Prostate gland (tissue), 2 donors: Measurements from ENCODE around the gene HBD. TPM values are rescaled to one million over a fixed set of nuclear protein-coding genes. Genes with fewer than 3 reads are reported as not detected.

Experiments
- DNase-seq: peaks from one replicate; pipeline ENCODE4 v3.0.0-alpha.2; 2019; ENCODE audit warnings: low spot score
- H3K27ac ChIP-seq, 2 donors: fragments of 200-600 bp; sonication (generic); 2 replicates each; pipeline ENCODE4 v1.5.1; 2017 to 2019
- H3K27me3 ChIP-seq: fragments of 200-600 bp; sonication (generic); replicated peaks from 2 replicates; pipeline ENCODE4 v1.5.1; 2019; ENCODE audit not compliant: insufficient read depth
- H3K36me3 ChIP-seq, 2 donors: fragments of 200-600 bp; sonication (generic); 1 replicate in 1 of 2; 2 replicates in 1 of 2; pipeline versions ENCODE4 v1.5.1 to v1.8.1; 2017 to 2019
- H3K4me1 ChIP-seq: fragments of 200-600 bp; sonication (generic); replicated peaks from 2 replicates; pipeline ENCODE4 v1.5.1; 2019
- H3K4me3 ChIP-seq, 2 donors: fragments of 200-600 bp; sonication (generic); 2 replicates each; pipeline ENCODE4 v1.5.1; 2017 to 2019
- H3K9me3 ChIP-seq: fragments of 200-600 bp; sonication (generic); 2 replicates; pipeline ENCODE4 v1.5.1; 2017
- CTCF ChIP-seq, 4 experiments: fragments of 200-600 bp in 2 of 4; fragments of 450-650 bp in 2 of 4; sonication (generic) in 2 of 4; IDR thresholded peaks; 1 replicate in 3 of 4; 2 replicates in 1 of 4; pipeline ENCODE4 v1.5.1; 2016 to 2019; ENCODE audit warnings: antibody characterized with exemption in 4 of 4, mild to moderate bottlenecking in 2 of 4, moderate library complexity in 2 of 4
- POLR2A ChIP-seq: fragments of 450-650 bp; IDR thresholded peaks from one replicate; pipeline ENCODE4 v1.6.1; 2016; ENCODE audit warnings: antibody characterized with exemption, mild to moderate bottlenecking
- POLR2AphosphoS5 ChIP-seq: sonication (generic); formaldehyde crosslinking; IDR thresholded peaks from one replicate; pipeline ENCODE4 v1.6.1; 2017; ENCODE audit warnings: antibody characterized with exemption
- WGBS: methylation state at CpG from one replicate; pipeline ENCODE4 v1.1.5; 2018; 5-methylcytosine and 5-hydroxymethylcytosine counted together
- intact Hi-C: fragments of 100-400 bp; cut with DNase I; formaldehyde crosslinking; loops from one replicate; pipeline ENCODE4 v1.14.2; 2022
- total RNA-seq, 2 donors: library from RNA; depleted of rRNA; stranded (reverse); fragments of >200 nt; gene quantifications; one replicate each; pipeline ENCODE4 v1.1.0, GENCODE V29; 2016

HBD gene
- total RNA-seq: not detected

DNA sequence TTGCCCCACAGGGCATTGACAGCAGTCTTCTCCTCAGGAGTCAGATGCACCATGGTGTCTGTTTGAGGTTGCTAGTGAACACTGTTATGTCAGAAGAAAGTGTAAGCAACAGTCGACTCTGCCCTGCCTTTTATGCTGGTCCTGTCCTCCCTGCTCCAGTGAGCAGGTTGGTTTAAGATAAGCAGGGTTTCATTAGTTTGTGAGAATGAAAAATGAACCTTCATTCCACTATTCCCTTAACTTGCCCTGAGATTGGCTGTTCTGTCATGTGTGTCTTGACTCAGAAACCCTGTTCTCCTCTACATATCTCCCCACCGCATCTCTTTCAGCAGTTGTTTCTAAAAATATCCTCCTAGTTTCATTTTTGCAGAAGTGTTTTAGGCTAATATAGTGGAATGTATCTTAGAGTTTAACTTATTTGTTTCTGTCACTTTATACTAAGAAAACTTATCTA lies at the start of gene HBD:
TSS of gene HBD (minus strand) at position 103 of the 454 bp plus-strand sequence. CDS start at position 53, 50 bp downstream.
- no peaks in the 10 kb centered on the region for H3K27me3 ChIP-seq
- intact Hi-C loops: no loop called here
- no peaks in the 10 kb centered on the region for H3K9me3 ChIP-seq
- DNase-seq: no peak
- H3K4me3 ChIP-seq: no peak within 1 kb of the TSS
- TF ChIP-seq POLR2A (no peak), CTCF (IDR thresholded peaks at IDR 0.05) (no peak), POLR2AphosphoS5 (no peak)
- no peaks in the 10 kb centered on the region for H3K36me3 ChIP-seq
- H3K27ac ChIP-seq: no peak within 1 kb of the TSS
- H3K4me1 ChIP-seq: no peaks in the 10 kb centered on the region
- 57% methylated on average over 2 of the region's 2 CpGs for WGBS

- H3K9me3 ChIP-seq: no peaks in the 10 kb centered on the region
- H3K4me1 ChIP-seq: no peaks in the 10 kb centered on the region
- intact Hi-C loops: no loop called here
- H3K36me3 ChIP-seq: no peaks in the 10 kb centered on the region
- TF ChIP-seq CTCF (IDR thresholded peaks at IDR 0.05) (no peak), POLR2AphosphoS5 (no peak), POLR2A (no peak)
- 72% methylated on average over 1 of the region's 1 CpG for WGBS
- no peak overlapping the region for H3K27ac ChIP-seq
- H3K27me3 ChIP-seq: no peaks in the 10 kb centered on the region
- H3K4me3 ChIP-seq: no peak overlapping the region
- DNase-seq: no peak
Observed at GRCh38 chr11:5283882-5284281, 49.6 kb upstream of the HBD start.

DNA sequence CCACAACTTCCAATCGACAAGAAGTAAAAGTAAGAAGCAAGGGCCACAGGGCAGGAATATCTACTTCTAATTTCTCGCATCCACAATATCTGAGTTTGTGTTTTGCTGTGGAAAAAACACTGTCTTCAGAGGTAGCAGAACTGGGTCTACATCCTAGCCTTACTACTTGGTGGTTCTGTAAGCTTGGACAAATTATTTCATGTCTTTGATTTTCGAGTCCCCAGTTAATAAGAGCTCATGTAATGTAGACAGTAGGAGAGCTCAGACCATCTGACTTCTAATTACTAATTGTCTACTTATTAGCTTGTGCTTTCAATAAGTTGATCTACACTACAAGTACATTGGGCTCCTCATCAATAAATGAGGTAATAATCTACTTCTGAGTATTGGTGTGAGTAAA lies 48.8 kb upstream of the HBD start:
- Histone ChIP-seq H3K9me3 (no peaks in the 10 kb centered on the region), H3K27ac (no peak overlapping the region), H3K4me1 (no peaks in the 10 kb centered on the region), H3K27me3 (no peaks in the 10 kb centered on the region), H3K36me3 (no peaks in the 10 kb centered on the region), H3K4me3 (no peak overlapping the region)
- 92% methylated on average over 3 of the region's 3 CpGs for WGBS
- no peak for TF ChIP-seq CTCF (IDR thresholded peaks at IDR 0.05)
- TF ChIP-seq POLR2A: no peak
- TF ChIP-seq POLR2AphosphoS5: no peak
- no peak for DNase-seq
- intact Hi-C loops: no loop called here

- H3K4me1 ChIP-seq: no peaks in the 10 kb centered on the region
- 95% methylated on average over 2 of the region's 2 CpGs for WGBS
Observed at GRCh38 chr11:5282628-5283027, 48.3 kb upstream of the HBD start.

More at GRCh38 chr11:5282628-5283027, 48.3 kb upstream of the HBD start:
- no peaks in the 10 kb centered on the region for H3K27me3 ChIP-seq
- no peak overlapping the region for H3K27ac ChIP-seq
- no peak for TF ChIP-seq POLR2A
- no peak for TF ChIP-seq POLR2AphosphoS5
- TF ChIP-seq CTCF (IDR thresholded peaks at IDR 0.05): no peak
- DNase-seq: no peak
- H3K36me3 ChIP-seq: no peaks in the 10 kb centered on the region
- intact Hi-C loops: no loop called here
- H3K4me3 ChIP-seq: no peak overlapping the region
- no peaks in the 10 kb centered on the region for H3K9me3 ChIP-seq
